A172 (cell line): ENCODE results near the gene RBM47. TPM values are rescaled to one million over a fixed set of nuclear protein-coding genes. Genes with fewer than 3 reads are reported as not detected.
"Not testable (repeated sequence)": the region's sequence is repeated elsewhere in the genome, so short reads cannot be mapped to it uniquely, and the experiment has no call there.

Experiments used
- DNase-seq: peaks from one replicate; pipeline ENCODE4 v3.0.0-alpha.2; 2015; ENCODE audit warnings: low spot score
- total RNA-seq: library from RNA; depleted of rRNA; stranded (reverse); fragments of >200 nt; shearing (Covaris generic); gene quantifications from 2 replicates; pipeline ENCODE4 v1.2.3, GENCODE V29; 2014

The RBM47 gene
- total RNA-seq, 1 experiment from 2014 or later: 4.9 TPM

DNA sequence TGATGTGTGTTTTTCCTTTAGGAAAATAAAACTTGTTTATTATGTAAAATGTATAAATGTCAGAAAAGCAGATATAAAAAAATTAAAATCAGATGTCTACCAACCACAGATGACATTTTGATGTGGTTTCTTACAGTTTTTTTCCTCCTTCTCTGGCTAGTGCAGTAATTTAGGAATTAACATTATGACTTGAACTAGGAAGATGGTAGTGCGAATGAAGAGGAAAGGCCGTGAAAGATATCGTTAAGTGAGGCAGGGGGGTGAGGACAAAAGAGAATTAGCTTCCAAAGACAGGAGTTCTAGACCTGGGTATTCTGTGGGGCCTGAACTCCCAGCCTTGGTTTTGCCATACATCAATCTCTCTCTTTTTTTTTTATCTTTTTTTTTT lies 98.0 kb downstream of the RBM47 start:
- DNase-seq: no peak

DNA sequence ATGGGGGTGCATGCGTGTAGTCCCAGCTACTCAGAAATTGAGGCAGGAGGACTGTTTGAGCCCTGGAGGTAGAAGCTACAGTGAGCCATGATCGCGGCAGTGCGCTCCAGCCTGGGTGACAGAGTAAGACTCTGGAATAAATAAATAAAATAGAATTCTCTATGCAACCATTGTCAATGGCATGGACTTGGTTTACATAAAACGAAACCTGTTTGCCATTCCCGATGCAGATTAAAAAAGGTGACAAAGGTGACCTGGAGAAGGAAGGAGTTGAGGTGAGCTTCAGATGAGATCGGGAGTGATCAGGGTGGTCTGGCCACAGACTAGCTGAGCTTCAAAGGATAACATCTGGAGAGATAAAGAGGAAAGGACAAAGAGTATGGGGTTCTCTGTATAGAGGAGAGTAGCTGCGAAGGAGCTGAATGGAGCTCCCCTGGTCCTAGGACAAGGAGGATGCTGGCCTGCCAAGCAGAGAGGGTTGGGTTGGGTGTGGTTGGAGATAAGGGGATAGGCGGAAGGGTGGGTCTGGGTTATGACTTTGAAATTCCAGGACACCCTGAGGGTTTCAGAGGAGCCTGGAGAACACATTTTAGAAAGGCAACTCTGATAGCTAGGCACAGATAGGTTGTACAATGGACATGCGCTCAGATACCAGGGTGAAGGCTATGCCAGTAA lies 98.6 kb downstream of the RBM47 start:
- DNase-seq: peak; percentile 29

DNA sequence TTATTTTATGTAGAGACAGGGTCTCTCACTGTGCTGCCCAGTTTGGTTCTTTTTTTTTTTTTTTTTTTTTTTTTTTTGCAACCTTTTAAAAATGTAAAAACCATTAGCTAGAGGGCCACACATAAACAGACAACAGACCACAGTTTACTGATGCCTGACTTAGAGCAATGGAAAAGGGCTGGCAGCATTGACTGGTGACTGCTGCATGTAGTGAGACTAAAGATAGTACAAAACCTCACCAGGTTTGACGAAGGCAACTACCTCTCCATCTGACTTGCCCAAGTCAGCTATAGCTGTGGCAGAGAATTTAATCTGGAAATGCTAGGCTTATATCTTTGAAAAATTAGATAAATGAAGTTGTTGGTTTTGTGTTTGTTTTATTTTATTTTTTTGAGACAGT lies 102.9 kb downstream of the RBM47 start:
- DNase-seq: no peak

DNA sequence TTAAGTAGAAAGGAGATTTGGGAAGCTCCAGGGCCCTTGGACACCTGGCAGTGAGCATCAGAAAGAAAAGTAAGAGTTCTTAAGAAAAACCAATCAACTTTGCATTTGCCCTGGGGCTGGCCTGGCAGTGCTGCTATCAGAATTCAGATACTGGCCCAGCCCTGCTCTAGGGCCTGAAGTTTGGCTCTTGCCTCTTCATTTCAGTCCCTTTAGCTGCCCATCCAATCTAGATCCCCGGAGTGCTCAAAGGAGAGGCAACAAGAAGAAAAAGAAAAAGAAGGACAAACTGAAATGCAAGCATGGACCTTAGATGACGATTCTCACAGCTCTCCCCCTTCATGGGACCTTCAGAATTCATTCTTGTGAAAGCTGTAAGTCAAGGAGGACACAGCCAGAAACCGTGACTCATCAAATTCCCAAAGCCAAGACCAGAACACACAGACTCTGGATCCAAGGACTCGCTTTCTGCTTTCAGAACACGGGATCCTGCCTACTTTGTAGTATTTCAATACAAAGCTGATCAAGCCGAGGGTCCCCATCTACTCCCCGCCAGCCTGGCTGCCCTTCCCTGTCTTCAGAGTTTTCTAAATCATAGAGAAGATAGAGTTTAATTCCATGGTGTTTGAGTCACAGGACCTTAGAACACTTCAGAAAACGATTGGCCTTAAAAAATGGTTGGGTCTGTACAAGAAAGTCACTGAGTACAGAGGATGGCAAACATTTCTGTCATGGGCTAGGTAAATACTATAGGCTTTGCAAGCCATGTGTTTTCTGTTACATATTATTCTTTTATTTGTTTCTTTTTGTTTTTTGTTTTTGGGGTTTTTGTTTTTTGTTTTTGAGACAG lies 103.7 kb downstream of the RBM47 start:
- DNase-seq: peak; percentile 67

DNA sequence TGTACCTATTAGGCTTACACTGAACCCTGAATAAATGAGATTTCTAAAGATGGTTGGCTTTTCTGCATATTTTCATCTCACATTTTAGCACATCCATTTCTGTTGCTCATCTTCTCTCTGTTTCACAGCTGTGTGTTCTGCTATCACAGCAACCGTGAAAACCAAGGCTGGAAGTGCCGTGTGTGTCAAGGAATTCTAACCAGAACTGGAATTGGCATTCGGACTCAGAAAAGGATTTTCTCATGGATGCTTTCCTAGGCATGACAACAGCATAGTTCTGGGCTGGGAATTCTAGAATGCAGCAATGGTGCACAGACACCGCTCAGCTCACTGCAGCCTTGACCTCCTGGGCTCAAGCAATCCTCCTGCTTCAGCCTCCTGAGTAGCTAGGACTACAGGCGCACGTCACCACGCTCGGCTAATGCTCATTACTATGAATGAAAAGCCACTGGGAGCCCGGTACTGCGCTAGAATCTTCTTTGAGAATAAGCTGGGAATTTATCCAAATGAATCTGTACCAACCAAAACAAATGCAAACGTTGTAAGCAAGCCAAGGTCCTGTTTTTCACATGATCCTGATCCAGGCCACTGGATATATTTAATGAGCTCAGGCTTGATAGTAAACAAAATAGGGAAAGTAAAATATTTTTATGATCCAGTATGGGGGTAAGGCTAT lies 105.2 kb downstream of the RBM47 start:
- DNase-seq: no peak

DNA sequence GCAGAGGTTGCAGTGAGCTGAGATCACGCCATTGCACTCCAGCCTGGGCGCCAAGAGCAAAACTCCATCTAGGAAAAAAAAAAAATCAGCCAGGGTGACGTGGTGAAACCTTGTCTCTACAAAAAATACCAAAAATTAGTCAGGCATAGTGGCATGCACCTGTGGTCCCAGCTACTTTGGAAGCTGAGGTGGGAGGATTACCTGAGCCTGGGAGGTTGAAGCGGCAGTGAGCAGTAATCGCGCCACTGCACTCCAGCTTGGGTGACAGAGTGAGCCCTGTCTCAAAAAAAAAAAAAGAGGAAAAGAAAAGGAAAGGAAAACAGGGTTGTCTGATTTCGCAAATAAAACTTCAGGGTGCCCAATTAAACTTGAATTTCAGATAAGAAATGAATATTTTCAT lies 106.1 kb downstream of the RBM47 start:
- no peak for DNase-seq

DNA sequence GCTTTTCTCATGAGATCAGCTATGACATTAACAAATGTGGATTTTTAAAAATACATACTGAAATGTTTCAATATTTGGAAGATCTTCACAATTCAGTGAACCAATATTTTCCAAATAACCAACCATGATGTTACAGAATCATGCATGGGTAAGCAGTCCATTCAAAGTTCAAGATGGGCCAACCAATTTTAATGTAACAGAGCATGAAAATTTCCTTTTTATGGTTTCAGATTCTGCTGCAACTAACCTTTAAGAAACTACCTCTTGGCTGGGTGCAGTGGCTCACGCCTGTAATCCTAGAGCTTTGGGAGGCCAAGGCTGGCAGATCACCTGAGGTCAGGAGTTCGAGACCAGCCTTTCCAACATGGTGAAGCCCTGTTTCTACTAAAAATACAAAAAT lies 107.7 kb downstream of the RBM47 start:
- DNase-seq: no peak

DNA sequence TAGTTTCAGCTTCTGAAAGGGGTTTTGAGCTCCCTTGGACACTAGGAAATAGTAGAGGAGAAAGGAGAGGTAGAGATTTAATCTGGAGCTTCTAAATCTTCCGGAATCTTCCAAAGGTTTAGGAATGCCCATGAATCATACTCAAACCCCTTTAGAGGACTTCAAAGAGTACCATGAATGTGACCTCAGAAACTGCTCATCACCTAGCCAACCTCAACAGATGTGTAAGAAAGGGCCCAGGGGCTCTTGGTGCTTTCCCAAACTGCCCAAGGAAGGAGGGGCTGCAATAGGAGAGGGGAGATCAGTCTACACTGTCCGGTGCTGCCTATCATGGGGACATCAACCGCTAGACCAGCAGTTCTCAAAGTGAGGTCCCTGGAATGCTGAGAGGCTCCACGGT lies 109.1 kb downstream of the RBM47 start:
- DNase-seq: no peak

DNA sequence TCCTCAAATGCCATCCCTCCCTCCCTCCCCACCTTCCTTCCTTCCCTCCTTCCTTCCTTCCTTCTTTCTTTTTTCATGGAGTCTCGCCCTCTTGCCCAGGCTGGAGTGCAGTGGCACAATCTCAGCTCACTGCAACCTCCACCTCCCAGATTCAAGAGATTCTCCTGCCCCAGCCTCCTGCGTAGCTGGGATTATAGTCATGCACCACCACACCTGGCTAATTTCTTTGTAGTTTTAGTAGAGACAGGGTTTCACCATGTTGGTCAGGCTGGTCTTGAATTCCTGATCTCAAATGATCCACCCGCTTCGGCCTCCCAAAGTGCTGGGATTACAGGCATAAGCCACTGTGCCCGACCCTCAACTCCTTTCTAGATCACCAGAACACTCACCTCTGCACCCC lies 112.6 kb downstream of the RBM47 start:
- DNase-seq: not testable (repeated sequence)

DNA sequence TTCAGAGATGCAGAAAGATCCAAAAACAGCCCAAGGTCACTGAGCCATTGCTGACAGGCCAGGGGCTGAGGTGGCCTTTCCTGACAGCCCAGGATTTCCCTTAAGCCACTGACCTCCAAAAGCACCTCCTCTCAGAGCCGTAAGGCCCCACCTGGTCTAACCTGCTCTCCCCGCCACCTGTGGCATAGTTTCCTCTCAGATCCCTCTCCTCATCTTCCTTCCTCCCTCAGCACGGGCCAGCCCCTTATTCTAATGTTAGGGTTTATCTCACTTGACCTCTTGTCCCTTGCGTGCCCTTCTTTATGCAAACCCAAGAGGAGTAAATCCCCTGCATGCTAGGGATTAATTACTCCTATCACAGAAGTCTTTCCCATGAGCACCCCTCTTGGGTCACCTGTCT lies 113.0 kb downstream of the RBM47 start:
- no peak for DNase-seq

DNA sequence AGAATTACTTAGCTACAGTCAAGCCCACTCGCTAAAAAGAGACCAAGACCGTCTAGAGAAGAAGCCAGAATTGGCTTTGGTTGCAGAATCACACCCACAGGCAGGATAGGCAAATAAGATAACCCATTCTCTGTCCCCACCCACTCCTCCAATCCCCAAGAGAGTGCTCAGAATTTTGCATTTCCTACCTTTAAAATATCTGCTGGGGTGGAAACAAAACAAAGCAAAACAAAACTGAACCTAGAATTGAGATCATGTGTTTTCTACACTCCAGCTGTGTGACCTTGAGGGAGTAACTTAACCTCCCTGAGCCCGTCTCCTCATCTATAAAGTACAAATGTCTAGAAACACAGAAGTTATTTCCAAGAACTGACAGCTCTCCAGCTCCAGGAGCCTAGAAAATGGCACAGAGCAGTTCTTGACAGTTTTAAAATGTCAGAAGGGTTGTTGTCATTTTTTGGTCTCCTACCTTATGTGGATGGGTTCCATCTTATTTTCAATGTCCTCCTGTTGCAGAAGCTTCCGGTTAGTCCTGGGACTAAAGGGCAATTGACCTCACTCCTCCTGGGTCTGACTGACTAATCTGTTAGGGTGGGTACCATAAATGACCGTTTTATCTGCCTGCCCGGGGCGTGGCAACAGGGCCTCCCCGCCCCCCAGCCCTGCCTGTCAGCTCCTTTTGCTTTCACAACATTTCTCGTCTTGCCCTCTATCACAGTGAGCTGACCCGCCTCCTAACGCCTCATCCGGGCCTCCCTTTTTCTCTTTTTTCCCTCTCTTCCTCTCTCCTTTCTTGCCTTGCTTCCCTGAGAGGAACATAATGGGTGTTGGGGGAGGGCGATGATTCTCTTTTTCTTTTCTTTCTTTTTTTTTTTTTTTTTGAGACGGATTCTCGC lies 114.0 kb downstream of the RBM47 start:
- peak; percentile 59 for DNase-seq

DNA sequence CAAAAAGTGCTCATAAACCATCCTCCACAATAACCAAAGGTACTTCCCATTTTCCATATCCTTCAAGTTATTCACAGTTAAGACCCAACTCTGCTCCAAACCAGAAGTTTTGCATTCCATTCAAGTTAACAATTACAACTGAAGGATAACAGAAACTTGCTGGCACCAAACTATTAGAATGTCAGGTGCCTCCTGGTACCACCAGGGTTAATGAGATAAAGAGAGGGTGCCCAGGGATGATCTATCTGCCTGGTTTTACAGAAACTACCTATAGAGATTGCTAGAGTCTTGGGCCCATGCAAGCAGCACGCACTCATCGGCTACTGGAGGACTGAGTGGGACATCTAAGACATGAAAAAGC lies 114.6 kb downstream of the RBM47 start:
- no peak for DNase-seq

DNA sequence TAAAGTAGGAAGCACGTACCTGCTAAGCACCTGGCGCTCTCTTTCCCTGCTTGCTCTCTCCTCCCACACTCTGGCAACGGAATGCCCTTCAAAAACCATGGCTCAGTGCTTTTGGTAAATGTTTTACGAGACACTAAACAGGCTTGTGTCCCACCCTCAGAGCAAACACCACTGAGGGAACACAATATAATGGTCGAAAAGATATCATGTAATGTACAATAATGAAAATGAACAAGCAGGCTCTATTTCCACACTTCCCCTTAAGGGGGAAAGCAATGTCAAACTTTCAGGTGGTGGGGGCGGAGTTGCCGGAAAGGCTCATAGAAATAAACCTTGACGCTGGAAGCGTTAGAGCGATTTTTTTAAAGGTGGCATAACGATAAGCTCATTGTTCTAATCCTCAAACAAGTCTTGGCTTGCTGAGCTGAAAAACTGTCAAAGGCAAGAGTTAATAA lies 115.1 kb downstream of the RBM47 start:
- no peak for DNase-seq

DNA sequence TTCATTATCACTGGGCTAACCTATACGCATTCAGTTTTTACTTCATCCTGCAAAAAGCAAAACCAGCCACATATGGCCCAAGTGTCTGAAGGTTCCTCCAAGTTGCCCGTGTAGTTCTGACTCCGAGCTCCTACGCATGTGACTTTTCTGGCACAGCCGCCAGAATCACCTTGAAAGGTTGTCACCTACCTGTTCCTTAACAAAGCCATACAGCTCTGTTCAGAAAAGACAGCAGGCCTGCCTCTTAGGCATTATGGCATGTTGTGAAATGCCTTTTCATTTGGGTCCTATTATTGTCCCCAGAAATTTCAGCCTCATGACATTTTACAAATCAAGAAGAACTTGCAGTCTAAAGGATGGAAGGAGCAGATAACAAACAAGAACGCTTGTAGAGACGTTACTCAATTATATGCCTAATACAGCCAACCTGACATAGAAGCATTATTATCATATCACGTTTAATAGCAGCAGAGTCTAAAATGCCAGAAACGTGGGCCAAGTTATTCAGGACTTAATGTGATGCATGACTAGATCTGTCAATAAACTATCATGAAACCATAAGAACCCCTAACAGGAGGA lies 118.5 kb downstream of the RBM47 start:
- DNase-seq: no peak

DNA sequence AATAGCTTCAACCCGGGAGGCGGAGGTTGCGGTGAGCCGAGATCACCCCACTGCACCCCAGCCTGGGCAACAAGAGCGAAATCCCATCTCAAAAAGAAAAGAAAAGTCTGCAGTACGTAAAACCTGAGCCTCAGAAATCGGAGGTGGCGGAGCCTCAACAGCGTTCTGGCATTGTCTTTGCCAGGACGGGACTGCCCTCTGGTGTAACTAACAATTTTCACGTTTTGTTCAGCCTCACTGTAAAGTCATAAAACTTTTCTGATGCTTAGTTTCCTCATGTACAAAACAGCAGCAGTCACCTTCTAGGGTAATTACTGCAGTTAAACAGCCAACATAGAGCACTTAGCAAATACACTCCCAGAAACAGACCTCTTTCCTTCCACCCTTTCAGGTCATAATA lies 121.7 kb downstream of the RBM47 start:
- DNase-seq: no peak

DNA sequence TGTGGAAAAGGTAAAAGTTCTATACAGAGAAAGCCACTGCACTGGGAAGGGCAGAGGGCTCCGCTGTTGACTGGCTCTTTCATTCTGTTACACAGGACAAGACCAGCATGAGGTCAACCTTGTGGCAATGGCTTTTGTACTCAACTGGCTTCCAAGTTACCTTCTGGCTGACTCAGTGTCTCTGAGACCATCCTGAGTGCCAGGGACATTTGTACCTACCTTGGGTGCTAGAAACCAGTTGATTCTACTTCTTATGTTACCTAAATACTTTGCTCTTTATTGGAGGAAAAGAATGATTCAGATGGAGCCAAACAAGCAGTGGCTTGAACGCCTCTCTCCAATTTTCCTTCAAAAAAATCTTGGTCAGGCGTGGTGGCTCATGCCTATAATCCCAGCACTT lies 123.2 kb downstream of the RBM47 start:
- no peak for DNase-seq

DNA sequence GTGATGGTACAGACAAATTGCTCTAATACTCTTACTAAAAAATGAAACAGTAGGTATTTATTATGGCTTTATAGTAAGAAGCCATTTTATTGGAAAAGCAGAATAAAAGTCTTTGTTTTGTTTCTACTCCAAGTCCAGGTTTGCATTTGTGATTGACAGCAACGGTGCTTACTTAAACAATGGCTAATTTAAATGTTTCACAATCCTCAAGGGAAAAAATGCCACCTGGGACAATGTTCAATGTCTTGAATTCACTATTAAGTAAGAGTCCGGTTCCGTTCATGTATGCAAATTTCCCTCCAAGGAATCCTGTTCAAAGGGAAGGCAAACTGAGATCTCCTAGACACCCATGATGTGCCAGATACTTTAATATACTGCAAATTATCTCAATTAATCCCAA lies 123.6 kb downstream of the RBM47 start:
- no peak for DNase-seq

DNA sequence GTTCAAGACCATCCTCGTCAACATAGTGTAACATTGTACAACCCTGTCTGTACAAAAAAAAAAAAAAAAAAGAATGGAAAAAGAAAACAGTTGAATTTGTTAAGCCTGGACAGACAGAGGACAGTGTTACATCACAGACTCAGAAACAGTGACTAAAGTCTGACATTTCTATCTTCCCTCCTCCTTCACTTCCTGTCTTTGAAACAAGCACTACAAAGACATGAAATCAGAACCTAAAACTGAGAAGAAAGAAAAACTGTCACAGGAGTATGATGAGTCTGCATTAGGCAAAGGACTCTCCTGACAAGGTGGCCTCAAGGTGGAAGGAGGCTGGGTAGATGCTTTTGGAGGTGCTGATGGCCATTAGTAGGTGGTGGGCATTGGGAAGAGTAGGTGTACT lies 126.7 kb downstream of the RBM47 start:
- DNase-seq: no peak

DNA sequence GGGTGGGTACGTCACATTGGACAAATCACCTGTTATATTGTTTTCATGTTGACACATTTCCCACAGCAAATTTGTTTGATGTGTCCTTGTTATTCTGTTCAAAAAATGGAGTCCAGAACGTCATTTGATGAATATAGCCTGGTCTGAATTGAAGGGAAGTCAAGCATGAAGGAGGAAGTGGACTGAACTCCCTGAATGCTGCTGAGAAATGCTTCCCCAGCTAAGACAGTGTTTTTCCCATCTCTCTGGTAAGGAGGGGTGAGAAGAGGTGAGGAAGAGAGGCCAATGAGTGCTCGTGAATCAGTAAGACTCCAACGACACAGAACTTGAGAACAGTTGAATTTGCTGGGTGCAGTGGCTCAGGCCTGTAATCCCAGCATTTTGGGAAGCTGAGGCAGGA lies 127.4 kb downstream of the RBM47 start:
- DNase-seq: no peak

DNA sequence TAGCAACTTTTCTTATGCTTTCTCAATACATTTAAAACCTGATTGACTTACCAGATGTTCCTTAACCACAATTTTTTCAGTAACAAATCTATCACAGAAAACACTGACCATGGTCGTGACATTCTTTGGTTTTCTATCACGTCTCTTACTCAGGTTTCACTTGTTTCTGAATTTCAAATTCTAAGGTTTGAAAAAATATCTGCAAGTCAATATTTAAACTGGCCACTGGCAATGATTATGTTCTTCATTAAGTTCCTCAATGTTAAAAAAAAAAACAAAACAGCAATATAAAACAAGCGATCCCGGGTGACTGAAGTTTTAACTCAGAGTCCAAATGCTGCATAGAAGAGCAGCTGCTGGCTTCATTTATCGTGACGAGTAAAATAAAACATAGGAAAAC lies 128.9 kb downstream of the RBM47 start:
- no peak for DNase-seq

DNA sequence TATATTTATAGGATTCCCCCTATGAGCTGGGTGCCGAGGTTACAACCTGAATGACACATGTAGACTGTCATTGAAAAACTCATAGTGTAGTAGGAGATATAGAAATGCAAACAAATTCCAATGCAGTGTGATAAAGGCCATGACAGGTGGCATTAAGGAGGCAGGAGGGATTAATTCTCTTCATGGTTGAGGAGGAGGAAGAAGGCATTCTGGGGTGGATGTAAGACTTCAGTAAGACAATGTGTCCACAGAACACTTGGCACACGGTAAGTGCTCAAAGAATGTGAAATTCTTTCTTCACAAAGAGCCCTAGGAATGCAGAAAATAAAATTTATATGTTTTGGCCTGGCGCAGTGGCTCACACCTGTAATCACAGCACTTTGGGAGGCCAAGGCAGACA lies 136.5 kb downstream of the RBM47 start:
- no peak for DNase-seq

DNA sequence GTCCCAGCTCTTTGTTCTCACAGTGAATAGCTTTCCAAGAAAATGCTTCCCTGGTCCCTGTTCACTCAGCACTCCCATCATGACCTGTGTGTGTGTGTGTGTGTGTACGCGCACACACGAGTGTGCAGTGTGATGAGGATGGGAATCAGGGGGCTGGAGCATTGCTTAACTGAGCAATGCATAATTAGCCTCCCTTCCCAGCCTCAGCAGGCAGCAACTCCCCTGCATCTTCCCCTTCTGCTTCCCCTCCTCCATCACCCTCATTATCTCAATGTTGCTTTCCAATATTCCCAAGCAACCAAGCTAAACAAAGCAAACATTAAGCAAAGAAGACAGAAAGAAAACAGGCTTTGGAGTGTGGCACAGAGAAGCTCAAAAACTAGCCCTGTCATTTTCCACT lies 137.0 kb downstream of the RBM47 start:
- no peak for DNase-seq
